Measurements from ENCODE around the gene LRRC26.

LRRC26 gene

GRCh38 chr9:137198902-137199283, 29.0 kb upstream of the LRRC26 start:
- no peak for DNase-seq (ENCODE audit: low spot score)

- no peak for DNase-seq (ENCODE audit: low spot score)
These were observed 28.4 kb upstream of the LRRC26 start for GRCh38 chr9:137198051-137198901.

DNA sequence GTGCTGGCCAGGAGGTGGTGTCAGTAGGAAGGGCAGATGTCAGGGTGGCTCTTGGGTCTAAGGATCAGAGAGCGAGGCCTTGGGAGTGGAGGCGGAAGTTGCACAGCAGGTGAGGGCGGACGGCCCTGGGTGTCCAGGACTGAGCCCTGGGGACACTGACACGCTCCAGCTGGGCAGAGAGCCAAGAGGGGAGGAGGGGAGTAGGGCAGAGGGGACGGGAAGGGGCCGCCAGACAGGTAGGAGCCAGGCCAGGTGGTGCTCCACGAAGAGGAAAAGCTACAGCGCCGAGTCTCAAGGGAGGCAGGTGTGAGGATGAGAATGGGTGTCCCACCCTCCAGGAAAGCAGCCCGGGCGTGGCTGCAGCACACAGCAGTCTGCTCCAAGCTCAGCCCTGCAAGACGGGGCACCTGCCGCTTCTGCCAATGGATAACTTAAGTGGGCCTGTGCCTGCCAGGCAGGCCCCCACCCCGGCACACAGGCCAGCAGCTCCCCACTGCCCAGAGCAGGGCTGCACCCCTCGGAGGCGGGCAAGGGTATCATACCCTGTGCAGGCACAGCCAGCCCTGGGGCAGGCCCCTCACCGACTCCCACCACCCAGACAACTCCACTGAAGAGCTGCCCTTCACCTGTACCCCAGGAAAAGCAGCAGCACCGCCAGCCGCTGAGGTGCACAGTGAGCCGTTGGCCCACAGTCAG, 25.8 kb upstream of the LRRC26 start:
- DNase-seq (ENCODE audit: low spot score), result no peak

DNA sequence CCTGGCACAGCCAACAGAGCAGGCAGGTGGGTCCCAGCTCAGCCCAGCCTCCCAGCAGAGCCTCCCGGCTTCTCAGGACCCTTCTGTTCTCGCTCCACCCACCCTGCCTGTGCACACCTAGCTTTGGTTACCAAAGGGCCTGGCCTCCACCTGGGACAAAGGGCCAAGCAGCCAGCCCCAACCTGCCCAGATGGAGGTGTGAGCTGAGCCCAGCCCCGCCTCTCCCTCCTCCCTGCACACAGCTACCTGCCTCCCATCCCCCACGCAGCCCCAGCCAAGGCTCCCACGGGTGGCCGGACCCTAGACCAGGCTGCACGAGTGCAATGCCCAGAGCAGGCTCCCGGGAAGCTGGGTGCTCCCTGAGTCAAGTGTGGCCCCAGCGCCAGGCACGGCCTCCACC, 25.1 kb upstream of the LRRC26 start:
- DNase-seq (ENCODE audit: low spot score), result no peak

GRCh38 chr9:137194388-137194787, 24.5 kb upstream of the LRRC26 start:
- no peak for DNase-seq (ENCODE audit: low spot score)

DNA sequence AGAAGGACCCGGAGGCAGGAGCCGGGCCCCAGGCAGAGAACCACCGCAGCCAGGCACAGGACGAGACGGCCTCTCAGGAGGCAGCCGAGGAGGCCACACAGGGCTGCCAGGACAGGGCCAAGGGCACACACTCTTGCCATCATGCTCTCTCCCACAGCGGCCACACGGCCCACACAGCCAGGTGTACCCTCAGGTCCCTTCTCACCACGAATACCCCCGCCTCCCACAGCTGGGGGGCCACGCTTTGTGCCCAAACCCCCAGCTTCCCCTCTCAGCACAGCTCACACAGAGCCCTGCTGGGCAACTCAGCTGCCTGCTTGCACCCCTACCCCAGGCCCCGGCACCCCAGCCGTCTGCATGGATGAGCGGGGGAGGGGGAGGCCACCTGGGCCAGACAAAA, 23.9 kb upstream of the LRRC26 start:
- no peak for DNase-seq (ENCODE audit: low spot score)

DNA sequence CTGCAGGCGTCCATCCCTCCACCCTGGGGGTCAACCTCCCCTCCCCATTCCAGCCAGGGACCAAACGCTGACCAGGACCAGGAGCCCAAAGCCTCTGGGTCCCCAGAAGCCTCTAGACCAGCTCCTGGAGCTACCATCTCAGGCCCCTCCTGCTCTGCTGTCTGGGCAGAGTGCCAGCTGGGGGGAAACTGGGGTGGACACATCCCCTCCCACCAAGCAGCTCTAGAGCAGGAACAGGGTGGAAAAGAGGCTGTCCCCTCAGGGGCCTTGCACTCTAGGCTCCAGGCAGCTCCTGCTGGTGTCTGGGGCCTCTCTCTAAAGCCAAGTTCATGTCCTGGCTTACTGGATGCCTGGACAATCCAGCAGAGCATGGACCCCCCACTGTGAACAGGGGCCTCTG, 23.0 kb upstream of the LRRC26 start:
- no peak for DNase-seq (ENCODE audit: low spot score)

DNA sequence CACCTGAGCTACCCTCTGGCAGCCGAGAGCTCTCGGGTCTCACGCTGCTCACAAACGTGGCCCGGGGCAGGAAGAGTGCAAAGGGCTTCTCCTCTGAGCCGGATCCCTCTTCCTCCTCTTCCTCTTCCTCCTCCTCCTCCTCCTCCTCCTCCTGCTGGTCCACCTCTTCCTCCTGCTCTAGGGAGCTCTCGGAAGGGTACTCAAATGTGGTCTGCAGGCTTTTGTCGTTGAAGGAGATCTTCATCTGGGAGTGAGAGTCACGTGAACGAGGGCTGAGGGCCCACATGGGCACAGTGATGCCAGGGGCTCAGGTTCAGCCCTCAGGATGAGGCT, 22.6 kb upstream of the LRRC26 start:
- DNase-seq (ENCODE audit: low spot score), result no peak

GRCh38 chr9:137191691-137192447, 22.0 kb upstream of the LRRC26 start:
- DNase-seq (ENCODE audit: low spot score), result no peak

DNA sequence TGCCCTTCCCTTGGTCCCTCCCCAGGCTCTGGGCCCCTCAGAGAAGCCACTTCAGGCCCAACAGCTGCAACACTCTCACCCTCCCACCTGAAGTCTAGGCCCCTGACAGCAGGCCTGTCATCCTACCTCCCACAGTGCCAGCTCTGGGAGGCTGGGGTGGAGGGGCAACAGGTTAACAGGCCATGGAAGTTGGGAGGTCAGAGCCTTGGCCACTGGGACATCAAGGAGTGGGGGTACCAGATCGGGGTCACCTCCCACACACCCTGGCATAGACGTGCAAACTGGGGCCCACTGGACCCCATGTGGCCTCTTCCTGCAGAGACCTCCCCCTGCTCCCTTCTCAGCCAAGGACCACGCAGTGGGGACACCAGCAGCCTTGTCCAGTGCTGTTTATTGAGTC, 21.4 kb upstream of the LRRC26 start:
- no peak for DNase-seq (ENCODE audit: low spot score)

- DNase-seq (ENCODE audit: low spot score), result no peak
These were observed 20.5 kb upstream of the LRRC26 start for GRCh38 chr9:137190315-137190856.

GRCh38 chr9:137189297-137190295, 19.7 kb upstream of the LRRC26 start:
- DNase-seq (ENCODE audit: low spot score), result no peak

DNA sequence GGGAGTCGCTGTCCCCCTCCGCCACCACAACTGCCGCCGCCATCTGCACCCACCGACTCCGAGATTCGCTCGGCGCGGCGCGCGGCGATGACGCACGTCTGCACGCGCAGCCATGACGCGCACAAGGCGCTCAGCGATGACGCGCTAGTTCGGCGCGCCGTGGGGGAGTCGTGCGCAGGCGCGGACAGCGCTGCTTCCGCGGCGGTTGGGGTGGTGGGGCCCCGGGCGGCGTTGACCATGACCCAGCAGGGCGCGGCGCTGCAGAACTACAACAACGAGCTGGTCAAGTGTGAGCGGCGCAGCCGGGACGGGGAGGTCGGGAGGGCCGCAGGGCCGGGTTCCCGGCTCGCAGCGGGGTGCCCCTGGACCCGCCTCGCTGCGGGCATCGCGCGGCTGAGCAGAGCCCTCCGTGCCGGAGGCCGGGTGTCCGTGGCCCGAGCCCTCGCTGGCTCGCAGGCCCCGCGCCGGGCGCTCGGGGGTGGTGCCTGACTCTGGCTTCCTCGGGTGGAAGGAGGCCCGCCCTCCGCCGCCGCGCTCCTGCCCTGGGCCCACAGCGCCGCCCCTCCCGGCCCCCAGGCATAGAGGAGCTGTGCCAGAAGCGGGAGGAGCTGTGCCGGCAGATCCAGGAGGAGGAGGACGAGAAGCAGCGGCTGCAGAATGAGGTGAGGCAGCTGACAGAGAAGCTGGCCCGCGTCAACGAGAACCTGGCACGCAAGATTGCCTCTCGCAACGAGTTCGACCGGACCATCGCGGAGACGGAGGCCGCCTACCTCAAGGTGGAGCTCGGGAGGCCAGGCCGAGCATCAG, 18.8 kb upstream of the LRRC26 start, which contains the start of the genes ANAPC2 and SSNA1:
TSS of gene ANAPC2 (minus strand) at position 71 of the 807 bp plus-strand sequence. CDS start at position 43, 28 bp downstream.
TSS of gene SSNA1 (plus strand) at position 187 of the 807 bp plus-strand sequence. CDS start at position 238, 51 bp downstream.
- peak; percentile 96 for DNase-seq (ENCODE audit: low spot score)

GRCh38 chr9:137188086-137188489, 18.2 kb upstream of the LRRC26 start:
- no peak for DNase-seq (ENCODE audit: low spot score)

DNA sequence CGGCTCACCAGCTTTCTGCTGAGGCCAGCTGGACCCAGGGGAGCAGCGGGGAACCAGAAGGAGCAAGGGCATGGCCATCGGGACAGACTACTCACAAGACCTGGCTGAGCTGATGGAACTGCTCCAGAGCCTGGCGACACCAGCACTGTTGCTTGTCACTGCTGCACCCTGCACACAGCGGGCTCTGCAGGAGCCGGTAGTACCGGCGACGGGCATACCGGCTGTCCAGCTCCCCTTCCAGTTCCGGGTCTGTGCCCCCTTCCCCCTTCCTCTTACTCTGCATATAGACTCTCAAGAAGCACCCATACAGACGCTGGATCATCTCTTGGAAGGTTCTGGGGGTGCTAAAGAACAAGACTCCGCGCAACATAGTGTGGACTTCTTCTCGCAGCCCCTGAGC, 17.5 kb upstream of the LRRC26 start:
- DNase-seq (ENCODE audit: low spot score), result no peak

- DNase-seq (ENCODE audit: low spot score), result no peak
These were observed 16.5 kb upstream of the LRRC26 start for GRCh38 chr9:137186385-137186784.

DNA sequence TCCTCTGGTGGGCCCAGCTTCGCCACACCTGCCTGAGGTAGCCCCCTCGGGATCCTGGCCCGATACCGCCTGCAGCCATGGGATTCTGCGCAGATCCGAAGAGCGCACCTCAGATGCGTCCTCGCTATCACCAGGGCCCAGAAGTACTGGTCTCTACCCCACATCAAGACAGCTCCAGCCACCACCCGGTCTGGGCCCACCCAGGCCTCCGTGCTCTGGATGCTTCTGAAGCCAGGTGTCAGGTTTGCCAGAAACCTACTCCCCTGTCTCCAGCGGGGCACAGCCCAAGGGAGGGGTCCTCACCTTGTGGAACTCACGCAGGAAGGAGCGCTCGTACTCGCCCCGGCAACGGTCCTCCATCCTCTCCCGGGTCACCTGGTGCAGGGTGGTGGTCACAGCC, 16.1 kb upstream of the LRRC26 start:
- DNase-seq (ENCODE audit: low spot score), result no peak

- DNase-seq (ENCODE audit: low spot score), result no peak
These were observed 15.2 kb upstream of the LRRC26 start for GRCh38 chr9:137184881-137185660.

- DNase-seq (ENCODE audit: low spot score), result no peak
These were observed 14.2 kb upstream of the LRRC26 start for GRCh38 chr9:137183980-137184595.
